K562 (cell line): ENCODE data around the gene FBXO21. TPM values are rescaled to one million over a fixed set of nuclear protein-coding genes. Genes with fewer than 3 reads are reported as not detected.

Experiments
- ATAC-seq: fragments of 200-7000 bp; cut with Tn5 transposase; 3 replicates; pipeline ENCODE4 v1.9.1; 2020; ENCODE audit warnings: moderate library complexity
- BruUV-seq: library from RNA; stranded (reverse); fragments of 400-500 nt; replicated peaks from 2 replicates; lab custom pipeline; 2021; lab: Mats Ljungman, UMichigan
- CTCF ChIA-PET: fragments of 300-600 bp; formaldehyde crosslinking; extraction: SDS; loops from one replicate; lab custom pipeline; 2021; ENCODE audit warnings: low intra/inter-chr PET ratio; lab: Yijun Ruan, JAX
- POLR2A ChIA-PET: fragments of 300-600, 350-650 bp; sonication (Branson Sonifier 250); formaldehyde crosslinking; extraction: SDS; loops from one replicate; lab custom pipeline; 2021; ENCODE audit warnings: antibody characterized with exemption, inconsistent platforms; lab: Yijun Ruan, JAX
- DNase-seq, 4 experiments: peaks; one replicate each; pipeline versions ENCODE4 v3.0.0 to v3.0.0-alpha.2; 2011 to 2018; ENCODE audit warnings: low spot score in 3 of 4, mixed read lengths in 3 of 4; ENCODE audit errors: extremely low read depth in 1 of 4
- FAIRE-seq: peaks from 2 replicates; lab custom pipeline; 2011; peaks lifted over from hg19 to GRCh38; lab: Jason Lieb, UNC
- H2AFZ ChIP-seq: 2 replicates; pipeline ENCODE4 v1.6.0; 2011; ENCODE audit warnings: low read depth, low read length, control low read depth, inconsistent platforms
- H3K27ac ChIP-seq: fragments of 200-600 bp; 3 replicates; pipeline ENCODE4 v1.8.0; 2011; ENCODE audit warnings: low read depth, mild to moderate bottlenecking, control low read depth, inconsistent platforms, low read length, moderate library complexity, mixed read lengths; ENCODE audit errors: extremely low read depth
- H3K27me3 ChIP-seq, 2 experiments: fragments of 300-600 bp in 1 of 2; 2 replicates in 1 of 2; 3 replicates in 1 of 2; pipeline versions ENCODE4 v1.6.0 to v1.8.0; 2011; ENCODE audit warnings: inconsistent platforms in 2 of 2, low read length in 2 of 2, mild to moderate bottlenecking in 1 of 2, mixed read lengths in 1 of 2, moderate library complexity in 1 of 2; ENCODE audit not compliant: control insufficient read depth in 2 of 2, insufficient read depth in 2 of 2
- H3K36me3 ChIP-seq: fragments of 300-600 bp; 3 replicates; pipeline ENCODE4 v1.8.0; 2011; ENCODE audit warnings: mild to moderate bottlenecking, low read length, inconsistent platforms; ENCODE audit not compliant: control insufficient read depth, insufficient read depth
- H3K4me1 ChIP-seq, 2 experiments: fragments of 200-600 bp in 1 of 2; replicated peaks in 1 of 2; 2 replicates in 1 of 2; 3 replicates in 1 of 2; pipeline versions ENCODE4 v1.5.1 to v1.8.0; 2011; ENCODE audit warnings: inconsistent platforms in 2 of 2, low read length in 2 of 2, mild to moderate bottlenecking in 1 of 2, mixed read lengths in 1 of 2, moderate library complexity in 1 of 2; ENCODE audit not compliant: control insufficient read depth in 2 of 2, insufficient read depth in 2 of 2
- H3K4me2 ChIP-seq: 2 replicates; pipeline ENCODE4 v1.6.1; 2011; ENCODE audit warnings: low read length, control low read depth, inconsistent platforms, mixed read lengths; ENCODE audit not compliant: insufficient read depth
- H3K4me3 ChIP-seq: fragments of 200-600 bp; sonication (generic), shearing (Covaris generic); 2 replicates; pipeline ENCODE4 v1.5.1; 2016; ENCODE audit warnings: control low read depth, inconsistent platforms
- H3K79me2 ChIP-seq: fragments of 200-600 bp; 3 replicates; pipeline ENCODE4 v1.8.0; 2011; ENCODE audit warnings: low read length, inconsistent platforms; ENCODE audit not compliant: control insufficient read depth, insufficient read depth
- H3K9ac ChIP-seq, 2 experiments: 2 replicates each; pipeline versions ENCODE4 v1.6.0 to v1.6.1; 2011; ENCODE audit warnings: low read depth in 2 of 2, low read length in 2 of 2, control low read depth in 1 of 2, inconsistent platforms in 1 of 2, mild to moderate bottlenecking in 1 of 2, mixed read lengths in 1 of 2; ENCODE audit not compliant: insufficient read depth in 1 of 2
- H3K9me1 ChIP-seq: one replicate; pipeline ENCODE4 v1.6.0; 2011; ENCODE audit warnings: inconsistent platforms, mild to moderate bottlenecking, low read length, moderate library complexity; ENCODE audit not compliant: control insufficient read depth, insufficient read depth
- H3K9me3 ChIP-seq: replicated peaks from 2 replicates; pipeline ENCODE4 v1.5.1; 2011; ENCODE audit warnings: low read depth, low read length, inconsistent platforms; ENCODE audit not compliant: control insufficient read depth, insufficient read depth
- H4K20me1 ChIP-seq: replicated peaks from 2 replicates; pipeline ENCODE4 v1.6.1; 2011; ENCODE audit warnings: low read length, inconsistent platforms, mixed read lengths; ENCODE audit not compliant: control insufficient read depth, insufficient read depth
- ATF7 ChIP-seq: fragments of 450-650 bp; IDR thresholded peaks from 2 replicates; pipeline ENCODE4 v1.7.1; 2014; ENCODE audit warnings: mild to moderate bottlenecking, moderate library complexity
- DMBX1 ChIP-seq: fragments of 250-450 bp; sonication (Bioruptor Pico); IDR thresholded peaks from 2 replicates; pipeline ENCODE4 v1.8.0; 2022; ENCODE audit warnings: inconsistent platforms, mild to moderate bottlenecking, moderate library complexity, borderline replicate concordance
- GABPB1 ChIP-seq: sonication (generic); formaldehyde crosslinking; IDR thresholded peaks from 2 replicates; pipeline ENCODE4 v1.8.0; 2022; ENCODE audit warnings: mild to moderate bottlenecking, missing genetic modification reagents
- HMGN3 ChIP-seq: IDR thresholded peaks from 2 replicates; pipeline ENCODE4 v1.6.1; 2011; ENCODE audit warnings: borderline replicate concordance, low read depth, mild to moderate bottlenecking, mixed read lengths, low read length; ENCODE audit not compliant: insufficient read length; ENCODE audit errors: extremely low read depth
- IFI16 ChIP-seq: fragments of 250-450 bp; sonication (Bioruptor Pico); IDR thresholded peaks from 2 replicates; pipeline ENCODE4 v2.1.2; 2022; ENCODE audit warnings: mild to moderate bottlenecking, inconsistent platforms
- MYNN ChIP-seq, 2 experiments: sonication (generic); formaldehyde crosslinking in 1 of 2; IDR thresholded peaks; 2 replicates each; pipeline versions ENCODE4 v1.5.0 to v1.6.1; 2016 to 2020; ENCODE audit warnings: antibody characterized with exemption in 1 of 2, missing genetic modification reagents in 1 of 2
- SRSF3 ChIP-seq: fragments of 200-400 bp; formaldehyde crosslinking; IDR thresholded peaks from 2 replicates; pipeline ENCODE4 v1.6.1; 2016; ENCODE audit warnings: mild to moderate bottlenecking, low read length, moderate library complexity; ENCODE audit not compliant: insufficient read depth
- TCF7L2 ChIP-seq: fragments of 150-350 bp; IDR thresholded peaks from 2 replicates; pipeline ENCODE4 v1.6.1; 2016; ENCODE audit warnings: low read depth, mild to moderate bottlenecking, low read length, moderate library complexity
- THRAP3 ChIP-seq: fragments of 450-650 bp; IDR thresholded peaks from 2 replicates; pipeline ENCODE4 v1.6.1; 2016; ENCODE audit warnings: mild to moderate bottlenecking, inconsistent platforms, borderline replicate concordance
- ZFPM2 ChIP-seq: fragments of 250-450 bp; sonication (Bioruptor Pico); IDR thresholded peaks from 2 replicates; pipeline ENCODE4 v1.5.1; 2022; ENCODE audit warnings: mild to moderate bottlenecking
- ZNF165 ChIP-seq: fragments of 250-450 bp; sonication (Bioruptor Pico); IDR thresholded peaks from 2 replicates; pipeline ENCODE4 v1.4.0; 2020; ENCODE audit warnings: borderline replicate concordance
- ZNF384 ChIP-seq: IDR thresholded peaks from 2 replicates; pipeline ENCODE4 v1.6.1; 2012; ENCODE audit warnings: low read depth, low read length, improper control_type of control experiment
- ZNF584 ChIP-seq: fragments of 200-800 bp; sonication (Bioruptor generic); IDR thresholded peaks from 2 replicates; pipeline ENCODE4 v1.6.1; 2016; ENCODE audit warnings: low read depth, mild to moderate bottlenecking, missing genetic modification characterization, missing compliant biosample characterization
- WGBS: fragments of 100-300 bp; shearing (Covaris generic); methylation state at CpG from one replicate; pipeline ENCODE4 v1.1.6; 2016; ENCODE audit warnings: low coverage, mixed read lengths; ENCODE audit not compliant: insufficient coverage; ENCODE audit errors: missing lambda C conversion rate; 5-methylcytosine and 5-hydroxymethylcytosine counted together
- in situ Hi-C: fragments of 300-500 bp; cut with MboI; formaldehyde crosslinking; loops from 4 replicates; pipeline ENCODE4 v1.15.0; 2018; ENCODE audit warnings: inconsistent platforms, mixed read lengths
- intact Hi-C: fragments of 100-400 bp; cut with micrococcal nuclease; formaldehyde crosslinking; loops from 2 replicates; pipeline ENCODE4 v1.14.2; 2022
- polyA plus RNA-seq, 8 experiments: library from polyadenylated mRNA; depleted of rRNA in 4 of 8; stranded (reverse) in 5 of 8; unstranded in 3 of 8; fragments of >200 nt; fragmentation: Nextera tagmentation in 2 of 8; fragmentation: Illumina TruSeq in 1 of 8; extraction: Ambion mirVana in 2 of 8; extraction: Trizol in 1 of 8; gene quantifications; 2 replicates each; pipeline versions ENCODE4 v1.2.1 to v1.2.3, GENCODE V29; 2011 to 2014; ENCODE audit warnings: inconsistent platforms in 1 of 8, missing spikeins in 1 of 8
- total RNA-seq, 7 experiments: library from RNA; depleted of rRNA in 6 of 7; stranded (reverse); fragments of >200 nt in 6 of 7; fragmentation: Illumina TruSeq in 2 of 7; extraction: Trizol in 2 of 7; gene quantifications; 2 replicates each; pipeline versions ENCODE4 v1.2.1 to v1.2.3, GENCODE V29; 2011 to 2021; ENCODE audit warnings: low replicate concordance in 1 of 7

The FBXO21 gene
- total and polyA plus RNA-seq, 9 of the 15 experiments (the other 6 are each of a cell fraction or from before 2014, with no cell fraction given), result 3.0 to 50.9 (median 9.1) TPM

- Histone ChIP-seq H3K4me1 (no peaks in the 10 kb centered on the region), H3K27ac (no peak overlapping the region)
- FAIRE-seq, result no peak
- TF ChIP-seq HMGN3 (no peak), MYNN (IDR thresholded peaks at IDR 0.05) (no peak), MYNN (CRISPR knock-in tag; IDR thresholded peaks at IDR 0.05) (no peak), DMBX1 (CRISPR knock-in tag) (no peak), THRAP3 (no peak), IFI16 (no peak), ZNF584 (CRISPR knock-in tag) (no peak), ZNF165 (CRISPR knock-in tag) (no peak), SRSF3 (no peak), TCF7L2 (no peak), ZFPM2 (CRISPR knock-in tag) (no peak), GABPB1 (no peak), ZNF384 (no peak), ATF7 (no peak)
- TF ChIP-seq, all 486 proteins: peak for 0
- POLR2A ChIA-PET, result interaction anchor here (1.3 kb wide), 1 partner anchor 11 kb away, joined by 3 read pairs; no protein-coding TSS in a partner anchor
- H3K79me2 ChIP-seq, result no peaks in the 10 kb centered on the region
- no peak overlapping the region for H3K9ac ChIP-seq
- no peak overlapping the region for H3K4me3 ChIP-seq
- CTCF ChIA-PET, result no interaction called here
- in situ Hi-C loops, result no loop called here
- no peak overlapping the region for H2AFZ ChIP-seq
- peaks cover 3% of the 10 kb centered on the region; the same call in 1 of the 2 replicates for H3K9me3 ChIP-seq
- H3K27me3 ChIP-seq, result no peaks in the 10 kb centered on the region
- no peaks in the 10 kb centered on the region for H3K9me1 ChIP-seq
- H3K36me3 ChIP-seq, result peaks cover 51% of the 10 kb centered on the region; the same call in 2 of the 3 replicates
- WGBS, result 56% methylated on average over 2 of the region's 2 CpGs
- no TSS peak for BruUV-seq
- ATAC-seq (no peak), DNase-seq (no peak)
- intact Hi-C loops, result no loop called here
- H3K4me2 ChIP-seq, result no peak overlapping the region
- no peaks in the 10 kb centered on the region for H4K20me1 ChIP-seq
These were observed 11.5 kb downstream of the FBXO21 start for GRCh38 chr12:117178745-117179144.
